H9 (cell line): ENCODE results near the gene TSEN34. TPM values are rescaled to one million over a fixed set of nuclear protein-coding genes. Genes with fewer than 3 reads are reported as not detected.

Source experiments
- DNase-seq: peaks from one replicate; pipeline ENCODE4 v3.0.0-alpha.2; 2017
- H2AFZ ChIP-seq: one replicate; pipeline ENCODE4 v1.6.1; 2013; ENCODE audit warnings: mild to moderate bottlenecking, low read length, control low read depth, moderate library complexity
- H2AK5ac ChIP-seq: 2 replicates; pipeline ENCODE4 v1.6.1; 2013; ENCODE audit warnings: low read length, control low read depth, mixed read lengths; ENCODE audit not compliant: insufficient read length
- H2BK120ac ChIP-seq: one replicate; pipeline ENCODE4 v1.6.1; 2013; ENCODE audit warnings: low read depth, mild to moderate bottlenecking, low read length, control low read depth, inconsistent platforms; ENCODE audit not compliant: poor library complexity, severe bottlenecking
- H2BK12ac ChIP-seq: 2 replicates; pipeline ENCODE4 v1.6.1; 2013; ENCODE audit warnings: low read length, control low read depth, mixed read lengths, low read depth; ENCODE audit not compliant: insufficient read length
- H2BK15ac ChIP-seq: 2 replicates; pipeline ENCODE4 v1.6.1; 2013; ENCODE audit warnings: low read depth, low read length, control low read depth
- H2BK20ac ChIP-seq: one replicate; pipeline ENCODE4 v1.6.1; 2013; ENCODE audit warnings: low read depth, mild to moderate bottlenecking, low read length, control low read depth, inconsistent platforms; ENCODE audit not compliant: poor library complexity, severe bottlenecking
- H2BK5ac ChIP-seq: 2 replicates; pipeline ENCODE4 v1.6.1; 2013; ENCODE audit warnings: low read length, control low read depth, mixed read lengths; ENCODE audit not compliant: insufficient read length
- H3K14ac ChIP-seq: 2 replicates; pipeline ENCODE4 v1.6.1; 2013; ENCODE audit warnings: low read length, control low read depth; ENCODE audit not compliant: insufficient read depth
- H3K18ac ChIP-seq: 2 replicates; pipeline ENCODE4 v1.6.1; 2013; ENCODE audit warnings: low read depth, mild to moderate bottlenecking, mixed read lengths, low read length, control low read depth; ENCODE audit not compliant: insufficient read length
- H3K23ac ChIP-seq: 2 replicates; pipeline ENCODE4 v1.6.1; 2013; ENCODE audit warnings: low read length, control low read depth, mixed read lengths, low read depth; ENCODE audit not compliant: insufficient read length
- H3K23me2 ChIP-seq: 2 replicates; pipeline ENCODE4 v1.6.1; 2013; ENCODE audit warnings: low read depth, mild to moderate bottlenecking, mixed read lengths, low read length, control low read depth; ENCODE audit not compliant: insufficient read length, poor library complexity, severe bottlenecking
- H3K27ac ChIP-seq: 2 replicates; pipeline ENCODE4 v1.5.1; 2013; ENCODE audit warnings: low read length, control low read depth, mixed read lengths, low read depth; ENCODE audit not compliant: insufficient read length
- H3K27me3 ChIP-seq: 2 replicates; pipeline ENCODE4 v1.6.1; 2013; ENCODE audit warnings: low read length, control low read depth, inconsistent platforms; ENCODE audit not compliant: insufficient read depth
- H3K4ac ChIP-seq: 2 replicates; pipeline ENCODE4 v1.6.1; 2013; ENCODE audit warnings: low read depth, mild to moderate bottlenecking, control low read depth, inconsistent platforms, low read length, moderate library complexity
- H3K4me1 ChIP-seq: 2 replicates; pipeline ENCODE4 v1.6.1; 2013; ENCODE audit warnings: low read length, control low read depth, inconsistent platforms; ENCODE audit not compliant: insufficient read depth
- H3K4me2 ChIP-seq: 2 replicates; pipeline ENCODE4 v1.6.1; 2013; ENCODE audit warnings: low read length, control low read depth, mixed read lengths; ENCODE audit not compliant: insufficient read length, insufficient read depth
- H3K56ac ChIP-seq: 2 replicates; pipeline ENCODE4 v1.6.1; 2013; ENCODE audit warnings: low read depth, mild to moderate bottlenecking, mixed read lengths, low read length, control low read depth; ENCODE audit not compliant: insufficient read length
- H3K79me1 ChIP-seq: 2 replicates; pipeline ENCODE4 v1.6.1; 2013; ENCODE audit warnings: low read depth, mild to moderate bottlenecking, moderate library complexity, low read length, control low read depth, inconsistent platforms; ENCODE audit not compliant: insufficient read depth, poor library complexity, severe bottlenecking
- H3K79me2 ChIP-seq: 2 replicates; pipeline ENCODE4 v1.6.1; 2013; ENCODE audit warnings: low read length, control low read depth, inconsistent platforms; ENCODE audit not compliant: insufficient read depth
- H3K9ac ChIP-seq: 2 replicates; pipeline ENCODE4 v1.6.1; 2013; ENCODE audit warnings: low read length, control low read depth, mixed read lengths; ENCODE audit not compliant: insufficient read length; ENCODE audit errors: extremely low read depth
- H3K9me3 ChIP-seq: one replicate; pipeline ENCODE4 v1.6.1; 2013; ENCODE audit warnings: low read depth, low read length, inconsistent platforms; ENCODE audit not compliant: control insufficient read depth
- H3T11ph ChIP-seq: one replicate; pipeline ENCODE4 v1.6.1; 2013; ENCODE audit warnings: mild to moderate bottlenecking, low read length, control low read depth, inconsistent platforms
- H4K20me1 ChIP-seq: one replicate; pipeline ENCODE4 v1.6.1; 2013; ENCODE audit not compliant: control insufficient read depth, insufficient read length, insufficient read depth
- H4K5ac ChIP-seq: 2 replicates; pipeline ENCODE4 v1.6.1; 2013; ENCODE audit warnings: low read depth, mild to moderate bottlenecking, mixed read lengths, low read length, control low read depth; ENCODE audit not compliant: insufficient read length
- H4K8ac ChIP-seq: replicated peaks from 2 replicates; pipeline ENCODE4 v1.6.1; 2013; ENCODE audit warnings: low read length, control low read depth, mixed read lengths, low read depth; ENCODE audit not compliant: insufficient read length
- H4K91ac ChIP-seq: 2 replicates; pipeline ENCODE4 v1.6.1; 2013; ENCODE audit warnings: low read depth, mild to moderate bottlenecking, moderate library complexity, mixed read lengths, low read length, control low read depth; ENCODE audit not compliant: insufficient read length
- H3K27ac Mint-ChIP-seq, 3 experiments: 2 replicates in 2 of 3; 3 replicates in 1 of 3; pipeline ENCODE4 v1.8.0; 2020 to 2021; ENCODE audit warnings: mixed read lengths in 3 of 3, mild to moderate bottlenecking in 1 of 3, moderate library complexity in 1 of 3
- H3K27me3 Mint-ChIP-seq: 2 replicates; pipeline ENCODE4 v1.8.0; 2021; ENCODE audit warnings: low read depth, mild to moderate bottlenecking, moderate library complexity, mixed read lengths
- H3K36me3 Mint-ChIP-seq, 3 experiments: 2 replicates in 2 of 3; 3 replicates in 1 of 3; pipeline ENCODE4 v1.8.0; 2020 to 2021; ENCODE audit warnings: low read depth in 3 of 3, mixed read lengths in 3 of 3; ENCODE audit not compliant: insufficient read depth in 1 of 3
- H3K4me1 Mint-ChIP-seq, 2 experiments: 2 replicates each; pipeline ENCODE4 v1.8.0; 2020; ENCODE audit warnings: mixed read lengths in 2 of 2
- H3K4me3 Mint-ChIP-seq, 2 experiments: 2 replicates in 1 of 2; 3 replicates in 1 of 2; pipeline ENCODE4 v1.8.0; 2020 to 2021; ENCODE audit warnings: mild to moderate bottlenecking in 2 of 2, mixed read lengths in 2 of 2, moderate library complexity in 1 of 2
- H3K9me3 Mint-ChIP-seq, 2 experiments: 2 replicates in 1 of 2; 3 replicates in 1 of 2; pipeline ENCODE4 v1.8.0; 2020; ENCODE audit warnings: mild to moderate bottlenecking in 2 of 2, mixed read lengths in 2 of 2, moderate library complexity in 1 of 2
- CTCF ChIP-seq: fragments of 200-600 bp; sonication (generic); conservative IDR thresholded peaks from 3 replicates; pipeline ENCODE4 v1.8.0; 2021; ENCODE audit warnings: antibody characterized with exemption, mild to moderate bottlenecking
- WGBS: extraction: QIAGEN DNeasy Blood & Tissue Kit; methylation state at CpG from one replicate; pipeline ENCODE4 v1.1.7; 2013; ENCODE audit warnings: missing lambda C conversion rate, low lambda C conversion rate, mixed read lengths; ENCODE audit not compliant: insufficient read length; ENCODE audit errors: extremely low coverage; 5-methylcytosine and 5-hydroxymethylcytosine counted together
- total RNA-seq: library from RNA; stranded (reverse); gene quantifications from 2 replicates; pipeline ENCODE4 v1.2.1, GENCODE V29; 2021

Gene TSEN34
- total RNA-seq, 1 experiment from 2014 or later = 28.3 TPM

GRCh38 chr19:54229146-54229545, 38.0 kb downstream of the TSEN34 start:
- Histone ChIP-seq H4K8ac (no peak overlapping the region), H3K18ac (no peak overlapping the region), H4K5ac (no peak overlapping the region), H4K20me1 (no peaks in the 10 kb centered on the region), H3K27me3 (peaks cover under 1% of the 10 kb centered on the region; the same call in 1 of the 2 replicates), H3K79me2 (no peaks in the 10 kb centered on the region), H3K9ac (no peak overlapping the region), H3K56ac (no peak overlapping the region), H3K4ac (no peak overlapping the region), H4K91ac (no peak overlapping the region), H2BK15ac (no peak overlapping the region), H3K79me1 (no peaks in the 10 kb centered on the region), H2BK5ac (no peak overlapping the region), H3K4me1 (no peaks in the 10 kb centered on the region), H2BK120ac (no peak overlapping the region), H2BK12ac (no peak overlapping the region), H3K27ac (no peak overlapping the region), H3K9me3 (no peaks in the 10 kb centered on the region), H3T11ph (no peak overlapping the region), H3K4me2 (no peak overlapping the region), H3K23me2 (no peaks in the 10 kb centered on the region), H2BK20ac (no peak overlapping the region), H2AK5ac (no peak overlapping the region), H3K23ac (no peak overlapping the region), H3K14ac (no peak overlapping the region), H2AFZ (no peak overlapping the region)
- H3K4me1 Mint-ChIP-seq = peaks cover 2 to 3% of the 10 kb centered on the region in 2 experiments; a peak in 3 of 4 replicates
- WGBS = no CpG with 5 or more reads among the region's 8 CpGs
- no peak for TF ChIP-seq CTCF
- peaks cover 68% of the 10 kb centered on the region for H3K27me3 Mint-ChIP-seq
- no peak overlapping the region; a peak in 1 of 7 replicates for H3K27ac Mint-ChIP-seq
- no peak overlapping the region for H3K4me3 Mint-ChIP-seq
- H3K36me3 Mint-ChIP-seq = no peaks in the 10 kb centered on the region
- H3K9me3 Mint-ChIP-seq = peaks cover 16 to 19% of the 10 kb centered on the region in 2 experiments
- no peak for DNase-seq
